Stimulated activated CD4-positive, alpha-beta T cell treated with anti-CD3 and anti-CD28 coated beads, TNF-alpha, amount 100 ng/mL, for 24 hours (primary cell): ENCODE measurements around the gene TUSC7.

ENCODE experiments used
- DNase-seq, 3 experiments: peaks; one replicate each; pipeline ENCODE4 v3.0.0-alpha.2; 2020; ENCODE audit warnings: low read depth in 3 of 3

TUSC7 gene

DNA sequence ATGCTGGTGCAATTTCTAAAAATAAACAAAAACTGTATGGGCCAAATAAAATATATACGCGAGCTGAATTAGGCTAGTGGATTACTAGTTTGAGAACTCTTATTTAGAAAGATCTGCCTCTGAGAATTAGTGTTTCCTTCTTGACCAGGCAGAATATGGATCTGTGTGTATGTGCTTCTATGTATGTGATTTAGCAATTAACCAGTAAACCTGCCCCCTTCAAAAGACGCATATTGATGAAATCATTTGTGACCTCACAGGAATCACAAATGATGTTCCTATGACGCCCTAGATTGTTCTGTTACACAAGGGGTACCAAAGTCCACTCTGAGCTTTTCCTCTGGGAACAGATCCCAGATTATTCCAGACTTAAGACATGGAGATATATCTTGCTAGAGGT, at the start of gene TUSC7:
Gene TUSC7, plus strand, starts transcription at position 301 of the 400 bp plus-strand sequence.
- DNase-seq: no peak

DNA sequence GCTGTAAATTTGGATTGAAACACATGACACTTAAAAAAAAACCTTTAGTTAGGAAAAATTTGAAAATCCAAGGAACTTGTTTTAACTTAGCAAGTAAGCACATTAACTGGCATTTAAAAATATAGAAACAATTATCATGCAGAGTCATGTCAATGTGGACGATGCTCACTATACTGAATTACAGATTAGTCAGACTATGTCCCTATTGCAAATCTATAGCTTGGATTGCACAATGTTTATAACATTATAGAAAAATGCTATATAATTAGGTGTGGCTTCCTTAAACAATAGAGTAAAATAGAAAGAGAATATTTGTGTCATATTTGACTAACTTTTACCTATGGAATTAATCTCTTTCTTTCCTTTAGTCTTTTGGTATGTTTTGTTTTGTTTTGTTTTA, 48.4 kb upstream of the TUSC7 start:
- DNase-seq: no peak

- no peak for DNase-seq
Observed at GRCh38 chr3:116663161-116664110, 46.1 kb upstream of the TUSC7 start.

- no peak for DNase-seq
Observed at GRCh38 chr3:116667324-116667723, 42.3 kb upstream of the TUSC7 start.

DNA sequence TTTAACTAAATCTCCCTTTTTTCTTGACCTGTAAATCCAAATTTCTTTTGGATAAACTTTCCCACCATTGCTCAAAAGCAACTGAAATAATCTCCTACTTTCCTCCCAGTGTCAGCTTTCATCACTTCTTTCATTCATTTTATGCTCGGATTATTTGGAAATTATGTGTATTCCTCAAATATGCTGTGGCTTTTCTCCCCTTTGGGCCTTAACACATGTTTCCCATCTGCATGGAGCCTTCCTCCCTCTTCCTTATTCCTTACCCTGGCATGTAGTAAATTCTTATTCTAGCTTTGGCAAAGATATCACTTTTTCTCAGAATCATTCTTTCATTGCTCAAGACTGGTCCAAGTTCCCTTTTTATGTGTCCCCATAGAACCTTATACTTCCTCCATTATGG, 41.8 kb upstream of the TUSC7 start:
- no peak for DNase-seq

GRCh38 chr3:116669576-116669975, 40.0 kb upstream of the TUSC7 start:
- DNase-seq: no peak

DNA sequence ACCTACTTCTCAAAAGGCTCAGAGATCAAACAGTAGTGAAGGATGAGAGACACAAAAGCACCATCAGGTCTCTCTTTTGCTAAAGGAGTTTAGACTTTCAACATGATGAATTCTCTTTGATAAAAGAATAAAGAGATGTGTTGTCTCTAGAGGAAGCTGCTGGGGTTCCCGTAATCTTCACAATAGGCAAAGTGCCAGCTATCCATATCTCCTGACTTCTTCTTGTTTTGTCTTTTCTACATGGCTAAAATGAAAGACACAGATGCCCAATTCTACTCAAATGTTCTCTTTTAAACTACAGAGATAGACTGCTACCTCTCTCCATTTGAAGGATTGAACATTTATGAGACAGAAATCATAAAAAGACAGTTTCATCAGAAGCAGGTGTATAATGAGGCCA, 38.4 kb upstream of the TUSC7 start:
- DNase-seq: no peak

GRCh38 chr3:116678853-116679252, 30.7 kb upstream of the TUSC7 start:
- DNase-seq: no peak

DNA sequence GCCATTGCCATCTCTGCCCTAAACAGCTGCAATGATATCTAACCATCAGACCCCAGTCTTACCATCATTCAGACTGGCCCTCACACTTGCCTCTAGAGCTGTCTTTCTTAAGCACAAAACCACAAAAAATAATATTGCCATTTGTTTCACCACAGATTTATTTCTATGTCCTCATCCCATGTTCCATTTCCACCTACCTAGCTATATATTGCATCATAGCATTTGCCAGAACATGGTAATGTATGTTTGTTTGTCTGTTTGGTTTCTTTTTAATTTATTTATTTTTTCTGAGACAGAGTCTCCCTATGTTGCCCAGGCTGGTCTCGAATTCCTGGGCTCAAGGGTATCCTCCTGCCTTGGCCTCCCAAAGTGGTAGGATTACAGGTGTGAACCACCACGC, 18.5 kb upstream of the TUSC7 start:
- DNase-seq: no peak

GRCh38 chr3:116701070-116701469, 8.5 kb upstream of the TUSC7 start:
- no peak for DNase-seq

DNA sequence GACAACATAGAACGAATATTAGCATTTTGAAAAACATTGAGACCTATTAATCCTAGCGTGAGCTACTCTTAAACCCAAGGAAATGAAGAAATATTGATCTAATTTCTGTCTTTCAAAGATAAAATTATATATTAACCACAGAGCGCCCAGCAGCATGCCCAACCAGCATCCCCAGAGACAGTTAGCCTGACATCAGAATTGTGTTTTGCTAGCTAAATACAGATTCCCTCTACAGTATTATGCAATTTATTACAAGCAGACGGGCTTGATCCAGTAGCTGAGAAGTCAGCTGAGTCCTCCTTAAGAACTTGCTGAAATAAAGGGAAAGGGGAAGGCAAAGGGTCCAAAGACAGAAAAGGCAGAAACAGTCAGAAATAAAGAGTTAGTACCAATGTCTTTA, 7.2 kb upstream of the TUSC7 start:
- no peak for DNase-seq

GRCh38 chr3:116707531-116707930, 2.0 kb upstream of the TUSC7 start:
- no peak for DNase-seq

- no peak for DNase-seq
Observed at GRCh38 chr3:116716490-116716889, 6.9 kb downstream of the TUSC7 start.

- DNase-seq: no peak
Observed at GRCh38 chr3:116717566-116717965, 8.0 kb downstream of the TUSC7 start.

GRCh38 chr3:116728454-116728853, 18.9 kb downstream of the TUSC7 start:
- no peak for DNase-seq

DNA sequence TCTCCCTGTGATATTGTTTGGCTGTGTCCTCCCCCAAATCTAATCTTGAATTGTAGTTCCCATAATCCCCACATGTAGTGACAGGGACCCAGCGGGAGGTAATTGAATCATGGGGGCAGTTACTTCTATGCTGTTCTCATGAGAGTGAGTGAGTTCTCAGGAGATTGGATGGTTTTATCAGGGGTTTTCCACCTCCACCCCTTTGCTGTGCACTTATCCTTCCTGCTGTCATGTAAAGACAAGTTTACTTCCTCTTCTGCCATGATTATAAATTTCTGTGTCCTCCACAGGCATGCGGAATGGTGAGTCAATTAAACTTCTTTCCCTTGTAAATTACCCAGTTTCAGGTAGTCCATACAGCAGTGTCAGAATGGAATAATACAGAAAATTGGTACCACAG, 24.7 kb downstream of the TUSC7 start:
- no peak for DNase-seq

GRCh38 chr3:116739678-116740077, 30.1 kb downstream of the TUSC7 start:
- no peak for DNase-seq

- DNase-seq: no peak
Observed at GRCh38 chr3:116740293-116740692, 30.7 kb downstream of the TUSC7 start.

DNA sequence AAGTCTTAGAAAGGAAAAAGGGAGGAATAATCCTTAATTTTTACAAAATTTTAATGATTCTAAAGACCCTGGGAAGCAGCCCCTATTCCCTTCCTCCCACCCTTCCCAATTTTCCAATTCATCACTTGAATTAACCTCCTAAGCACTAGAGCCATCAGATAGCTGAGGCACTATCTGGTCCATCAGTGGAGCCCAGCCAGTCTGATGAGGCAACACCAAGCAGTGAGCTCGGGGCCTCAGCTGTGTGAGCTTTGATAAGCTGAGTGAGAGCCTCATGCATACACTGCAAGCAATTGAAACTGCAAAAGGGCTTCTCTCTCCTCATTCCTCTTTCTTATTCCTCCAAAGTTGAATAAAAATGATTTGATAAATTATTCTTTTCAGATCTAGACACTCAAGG, 31.9 kb downstream of the TUSC7 start:
- no peak for DNase-seq

GRCh38 chr3:116743062-116743461, 33.5 kb downstream of the TUSC7 start:
- no peak for DNase-seq

GRCh38 chr3:116749388-116749787, 39.8 kb downstream of the TUSC7 start:
- no peak for DNase-seq

- DNase-seq: no peak
Observed at GRCh38 chr3:116757315-116757714, 47.7 kb downstream of the TUSC7 start.

DNA sequence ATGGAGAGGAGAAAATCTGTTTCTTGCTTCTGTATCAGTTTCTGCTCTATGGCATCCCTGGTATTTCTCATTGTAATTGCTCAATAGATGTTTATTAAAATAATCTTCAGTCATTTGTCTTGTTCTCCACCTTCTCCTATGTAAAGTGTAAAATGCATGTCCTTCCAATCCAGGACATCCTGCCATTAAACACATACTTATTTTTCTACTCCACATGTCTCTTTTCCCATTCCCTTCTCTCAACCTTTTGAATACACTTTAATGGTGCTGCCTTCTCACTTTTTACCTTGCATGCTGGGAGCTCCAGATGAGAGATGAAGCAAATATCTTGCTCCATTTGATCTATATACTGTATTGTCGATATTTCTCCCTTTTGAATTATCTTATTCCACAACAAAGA, 49.7 kb downstream of the TUSC7 start:
- DNase-seq: no peak
